Measurements from ENCODE around the gene C12orf60. TPM values are rescaled to one million over a fixed set of nuclear protein-coding genes. Genes with fewer than 3 reads are reported as not detected.

The C12orf60 gene
- total RNA-seq, 3 donors from 2014 or later (not counting 1 experiment from before 2014, with no cell fraction given) = 0.28 to 0.79 (median 0.33) TPM

DNA sequence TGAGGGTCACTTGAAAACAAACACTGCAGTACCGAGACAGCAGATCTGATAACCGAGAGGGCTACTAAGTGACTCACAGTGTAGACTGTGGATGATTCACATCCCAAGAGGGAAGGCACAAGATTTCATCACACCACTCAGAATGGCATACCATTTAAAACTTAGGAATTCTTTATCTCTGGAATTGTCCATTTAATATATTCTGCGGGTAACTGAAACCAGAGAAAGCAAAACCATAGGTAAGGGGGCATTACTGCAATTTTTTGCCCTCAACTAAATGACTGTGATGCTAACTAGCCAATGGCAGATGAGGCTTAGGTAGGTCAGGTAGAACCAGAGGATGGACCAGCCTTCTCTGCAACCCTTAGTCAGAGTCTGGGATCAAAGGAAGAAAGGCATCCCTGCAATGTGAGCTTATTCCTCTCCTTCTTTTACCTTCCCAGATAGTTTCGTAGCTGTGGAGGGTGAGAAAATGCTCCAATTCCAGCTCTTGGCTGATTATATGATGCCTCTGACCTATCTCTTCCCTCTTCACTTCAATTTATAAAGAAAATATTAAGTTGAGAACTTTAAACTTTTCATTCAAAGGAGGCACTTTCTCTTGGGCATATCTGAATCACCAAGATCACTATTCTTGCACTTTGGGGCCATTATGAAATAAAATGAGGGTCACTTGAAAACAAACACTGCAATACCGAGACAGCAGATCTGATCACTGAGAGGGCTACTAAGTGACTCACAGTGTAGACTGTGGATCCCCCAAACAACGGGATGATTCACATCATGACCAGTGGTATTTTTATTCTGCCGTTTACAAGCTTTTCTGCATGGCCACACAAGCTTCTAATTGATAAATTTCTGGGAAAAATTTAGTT is 33.1 kb downstream of the C12orf60 start:
- 84% methylated on average over 6 of the region's 7 CpGs for WGBS (ENCODE audit: insufficient coverage)
- peaks cover 16% of the 10 kb centered on the region for H3K27me3 ChIP-seq (ENCODE audit: control insufficient read depth, insufficient read depth, low read length)
- intact Hi-C loops (cut with micrococcal nuclease) = no loop called here
- no peaks in the 10 kb centered on the region for H3K4me1 ChIP-seq (ENCODE audit: control insufficient read depth, insufficient read depth, low read length)
- H3K27ac Mint-ChIP-seq = no peak overlapping the region
- no peaks in the 10 kb centered on the region for H3K36me3 ChIP-seq (ENCODE audit: control insufficient read depth, insufficient read depth, low read length)
- H3K27me3 Mint-ChIP-seq (ENCODE audit: low read depth in 2 of 2) = peaks cover 25 to 41% of the 10 kb centered on the region in 2 donors
- no peak overlapping the region for H3K4me3 Mint-ChIP-seq
- H3K9me3 Mint-ChIP-seq = no peaks in the 10 kb centered on the region
- no peak for ATAC-seq
- TF ChIP-seq, protein P1, sequence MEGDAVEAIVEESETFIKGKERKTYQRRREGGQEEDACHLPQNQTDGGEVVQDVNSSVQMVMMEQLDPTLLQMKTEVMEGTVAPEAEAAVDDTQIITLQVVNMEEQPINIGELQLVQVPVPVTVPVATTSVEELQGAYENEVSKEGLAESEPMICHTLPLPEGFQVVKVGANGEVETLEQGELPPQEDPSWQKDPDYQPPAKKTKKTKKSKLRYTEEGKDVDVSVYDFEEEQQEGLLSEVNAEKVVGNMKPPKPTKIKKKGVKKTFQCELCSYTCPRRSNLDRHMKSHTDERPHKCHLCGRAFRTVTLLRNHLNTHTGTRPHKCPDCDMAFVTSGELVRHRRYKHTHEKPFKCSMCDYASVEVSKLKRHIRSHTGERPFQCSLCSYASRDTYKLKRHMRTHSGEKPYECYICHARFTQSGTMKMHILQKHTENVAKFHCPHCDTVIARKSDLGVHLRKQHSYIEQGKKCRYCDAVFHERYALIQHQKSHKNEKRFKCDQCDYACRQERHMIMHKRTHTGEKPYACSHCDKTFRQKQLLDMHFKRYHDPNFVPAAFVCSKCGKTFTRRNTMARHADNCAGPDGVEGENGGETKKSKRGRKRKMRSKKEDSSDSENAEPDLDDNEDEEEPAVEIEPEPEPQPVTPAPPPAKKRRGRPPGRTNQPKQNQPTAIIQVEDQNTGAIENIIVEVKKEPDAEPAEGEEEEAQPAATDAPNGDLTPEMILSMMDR (IDR thresholded peaks at IDR 0.05) = no peak
- H3K9me3 ChIP-seq (ENCODE audit: control insufficient read depth, insufficient read depth, low read length) = no peaks in the 10 kb centered on the region
- H3K4me3 ChIP-seq (ENCODE audit: low read length) = no peak overlapping the region
- no peaks in the 10 kb centered on the region for H3K4me1 Mint-ChIP-seq
- H3K36me3 Mint-ChIP-seq = no peaks in the 10 kb centered on the region
- no peak overlapping the region for H3K27ac ChIP-seq (ENCODE audit: low read length)
- no peak for DNase-seq

- no peaks in the 10 kb centered on the region for H3K9me3 Mint-ChIP-seq
- H3K36me3 Mint-ChIP-seq = no peaks in the 10 kb centered on the region
- ATAC-seq = no peak
- H3K4me3 Mint-ChIP-seq = no peak overlapping the region
- Histone ChIP-seq H3K9me3 (ENCODE audit: control insufficient read depth, insufficient read depth, low read length) (no peaks in the 10 kb centered on the region), H3K27me3 (ENCODE audit: control insufficient read depth, insufficient read depth, low read length) (peaks cover 9% of the 10 kb centered on the region), H3K36me3 (ENCODE audit: control insufficient read depth, insufficient read depth, low read length) (no peaks in the 10 kb centered on the region), H3K4me3 (ENCODE audit: low read length) (no peak overlapping the region), H3K27ac (ENCODE audit: low read length) (no peak overlapping the region), H3K4me1 (ENCODE audit: control insufficient read depth, insufficient read depth, low read length) (no peaks in the 10 kb centered on the region)
- no CpG with 5 or more reads among the region's 1 CpG for WGBS (ENCODE audit: insufficient coverage)
- intact Hi-C loops (cut with micrococcal nuclease) = no loop called here
- H3K27me3 Mint-ChIP-seq (ENCODE audit: low read depth in 2 of 2) = peaks cover 20% of the 10 kb centered on the region in 2 donors
- TF ChIP-seq, protein P1 (IDR thresholded peaks at IDR 0.05) = no peak
- no peak for DNase-seq
- no peaks in the 10 kb centered on the region for H3K4me1 Mint-ChIP-seq
- no peak overlapping the region for H3K27ac Mint-ChIP-seq
Observed at GRCh38 chr12:14839262-14839661, 35.8 kb downstream of the C12orf60 start.

DNA sequence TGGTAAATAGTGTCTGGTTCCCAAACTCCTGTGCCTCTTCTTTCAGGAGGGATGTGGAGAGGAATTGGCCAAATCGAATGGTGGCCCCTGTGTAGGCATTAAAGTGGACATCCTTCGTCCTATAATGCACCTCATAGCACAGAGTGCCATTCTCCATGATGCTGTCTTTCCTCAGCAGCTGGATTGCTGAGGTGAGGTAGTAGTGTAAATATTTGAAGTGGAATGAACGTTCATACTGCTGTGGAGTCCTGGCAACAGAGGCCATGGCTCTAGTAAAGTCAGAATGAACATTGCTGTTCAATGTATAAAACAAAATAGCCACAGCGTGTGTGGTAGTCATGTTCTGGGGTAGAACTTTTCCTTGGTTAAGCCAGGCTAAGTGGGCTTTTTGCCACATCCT is 37.1 kb downstream of the C12orf60 start:
- intact Hi-C loops (cut with micrococcal nuclease) = loop anchor here (10.0 kb wide), 1 partner anchor 116 kb away; no protein-coding TSS in a partner anchor
- TF ChIP-seq, protein P1 (IDR thresholded peaks at IDR 0.05) = no peak
- Histone ChIP-seq H3K36me3 (ENCODE audit: control insufficient read depth, insufficient read depth, low read length) (no peaks in the 10 kb centered on the region), H3K27ac (ENCODE audit: low read length) (no peak overlapping the region), H3K4me3 (ENCODE audit: low read length) (no peak overlapping the region), H3K4me1 (ENCODE audit: control insufficient read depth, insufficient read depth, low read length) (no peaks in the 10 kb centered on the region), H3K9me3 (ENCODE audit: control insufficient read depth, insufficient read depth, low read length) (no peaks in the 10 kb centered on the region), H3K27me3 (ENCODE audit: control insufficient read depth, insufficient read depth, low read length) (peaks cover 7% of the 10 kb centered on the region)
- no peak overlapping the region for H3K27ac Mint-ChIP-seq
- WGBS (ENCODE audit: insufficient coverage) = 89% methylated on average over 3 of the region's 4 CpGs
- DNase-seq (no peak), ATAC-seq (no peak)
- H3K27me3 Mint-ChIP-seq (ENCODE audit: low read depth in 2 of 2) = peaks cover 7 to 16% of the 10 kb centered on the region in 2 donors
- no peaks in the 10 kb centered on the region for H3K9me3 Mint-ChIP-seq
- peaks cover 0 to 5% of the 10 kb centered on the region in 2 donors for H3K4me1 Mint-ChIP-seq
- no peaks in the 10 kb centered on the region for H3K36me3 Mint-ChIP-seq
- no peak overlapping the region for H3K4me3 Mint-ChIP-seq
